Measurements from ENCODE around the gene INHBE. TPM values are rescaled to one million over a fixed set of nuclear protein-coding genes. Genes with fewer than 3 reads are reported as not detected.
A peak's percentile ranks its signal among the peaks of the same experiment; 100 is the strongest.
"Not testable (repeated sequence)": the region's sequence is repeated elsewhere in the genome, so short reads cannot be mapped to it uniquely, and the experiment has no call there.

The INHBE gene
- total RNA-seq, 1 donor from 2014 or later = 0.07 TPM

GRCh38 chr12:57430931-57431566, 24.1 kb upstream of the INHBE start, which contains the start of gene R3HDM2:
Gene R3HDM2, minus strand, starts transcription at chr12:57431043. Its CDS starts 120,615 bp downstream, at chr12:57310428.
- intact Hi-C loops (cut with micrococcal nuclease) = loop anchor here (1.0 kb wide), 4 partner anchors 22 to 192 kb away; partner anchors contain the start of gene GLI1
- no peaks in the 10 kb centered on the region for H3K9me3 Mint-ChIP-seq
- peak within 1 kb of the TSS; percentile 99 for H3K4me3 Mint-ChIP-seq
- H3K27me3 Mint-ChIP-seq = no peaks in the 10 kb centered on the region
- peaks cover 33% of the 10 kb centered on the region for H3K4me1 Mint-ChIP-seq
- DNase-seq = peak; percentile 98
- H3K36me3 Mint-ChIP-seq (ENCODE audit: low read depth) = peaks cover 5% of the 10 kb centered on the region
- H3K27ac Mint-ChIP-seq = peak within 1 kb of the TSS; percentile 99

- no peak for DNase-seq
- peaks cover 2% of the 10 kb centered on the region for H3K36me3 Mint-ChIP-seq (ENCODE audit: low read depth)
- H3K9me3 Mint-ChIP-seq = no peaks in the 10 kb centered on the region
- H3K4me3 Mint-ChIP-seq = peak overlapping the region; percentile 87
- no peaks in the 10 kb centered on the region for H3K27me3 Mint-ChIP-seq
- H3K4me1 Mint-ChIP-seq = peaks cover 30% of the 10 kb centered on the region
- intact Hi-C loops (cut with micrococcal nuclease) = loop anchor here (1.0 kb wide), 3 partner anchors 22 to 192 kb away; partner anchors contain the start of gene GLI1
- H3K27ac Mint-ChIP-seq = peak overlapping the region; percentile 96
These were observed 23.4 kb upstream of the INHBE start for GRCh38 chr12:57431654-57432188.

- DNase-seq = no peak
- Mint-ChIP-seq H3K9me3 (no peaks in the 10 kb centered on the region), H3K27me3 (no peaks in the 10 kb centered on the region), H3K36me3 (ENCODE audit: low read depth) (no peaks in the 10 kb centered on the region), H3K27ac (no peak overlapping the region), H3K4me1 (peaks cover 27% of the 10 kb centered on the region), H3K4me3 (no peak overlapping the region)
- intact Hi-C loops (cut with micrococcal nuclease) = no loop called here
These were observed 21.7 kb upstream of the INHBE start for GRCh38 chr12:57433370-57433769.

GRCh38 chr12:57434517-57435223, 20.4 kb upstream of the INHBE start, which contains the start of gene INHBC:
Gene INHBC, plus strand, starts transcription at chr12:57434784. Its CDS starts 103 bp downstream, at chr12:57434887.
- Mint-ChIP-seq H3K36me3 (ENCODE audit: low read depth) (no peaks in the 10 kb centered on the region), H3K9me3 (no peaks in the 10 kb centered on the region), H3K27me3 (peaks cover 7% of the 10 kb centered on the region), H3K27ac (peak within 1 kb of the TSS; percentile 59), H3K4me1 (peaks cover 21% of the 10 kb centered on the region), H3K4me3 (no peak within 1 kb of the TSS)
- intact Hi-C loops (cut with micrococcal nuclease) = no loop called here
- DNase-seq = no peak

GRCh38 chr12:57435293-57435692, 19.8 kb upstream of the INHBE start:
- H3K4me1 Mint-ChIP-seq = peaks cover 16% of the 10 kb centered on the region
- intact Hi-C loops (cut with micrococcal nuclease) = no loop called here
- no peaks in the 10 kb centered on the region for H3K9me3 Mint-ChIP-seq
- no peaks in the 10 kb centered on the region for H3K36me3 Mint-ChIP-seq (ENCODE audit: low read depth)
- H3K4me3 Mint-ChIP-seq = no peak overlapping the region
- peaks cover 10% of the 10 kb centered on the region for H3K27me3 Mint-ChIP-seq
- DNase-seq = no peak
- peak overlapping the region; percentile 59 for H3K27ac Mint-ChIP-seq

GRCh38 chr12:57438400-57438799, 16.7 kb upstream of the INHBE start:
- no peak for DNase-seq
- H3K36me3 Mint-ChIP-seq (ENCODE audit: low read depth) = peaks cover 2% of the 10 kb centered on the region
- H3K27ac Mint-ChIP-seq = no peak overlapping the region
- peaks cover 14% of the 10 kb centered on the region for H3K27me3 Mint-ChIP-seq
- H3K9me3 Mint-ChIP-seq = peaks cover 11% of the 10 kb centered on the region
- H3K4me3 Mint-ChIP-seq = no peak overlapping the region
- peaks cover 4% of the 10 kb centered on the region for H3K4me1 Mint-ChIP-seq
- intact Hi-C loops (cut with micrococcal nuclease) = no loop called here

- intact Hi-C loops (cut with micrococcal nuclease) = no loop called here
- H3K4me1 Mint-ChIP-seq = peaks cover 4% of the 10 kb centered on the region
- H3K4me3 Mint-ChIP-seq = no peak overlapping the region
- H3K36me3 Mint-ChIP-seq (ENCODE audit: low read depth) = peaks cover 2% of the 10 kb centered on the region
- no peak for DNase-seq
- peaks cover 14% of the 10 kb centered on the region for H3K27me3 Mint-ChIP-seq
- H3K27ac Mint-ChIP-seq = no peak overlapping the region
- peaks cover 11% of the 10 kb centered on the region for H3K9me3 Mint-ChIP-seq
These were observed 15.3 kb upstream of the INHBE start for GRCh38 chr12:57439762-57440266.

GRCh38 chr12:57441393-57441792, 13.7 kb upstream of the INHBE start:
- H3K27ac Mint-ChIP-seq; H3K4me1 Mint-ChIP-seq; H3K36me3 Mint-ChIP-seq (ENCODE audit: low read depth); H3K4me3 Mint-ChIP-seq; intact Hi-C loops (cut with micrococcal nuclease); DNase-seq: not testable (repeated sequence)
- Mint-ChIP-seq H3K9me3 (peaks cover 11% of the 10 kb centered on the region), H3K27me3 (peaks cover 14% of the 10 kb centered on the region)

- no peaks in the 10 kb centered on the region for H3K4me1 Mint-ChIP-seq
- DNase-seq = no peak
- peaks cover 2% of the 10 kb centered on the region for H3K36me3 Mint-ChIP-seq (ENCODE audit: low read depth)
- peaks cover 11% of the 10 kb centered on the region for H3K9me3 Mint-ChIP-seq
- peaks cover 14% of the 10 kb centered on the region for H3K27me3 Mint-ChIP-seq
- no peak overlapping the region for H3K4me3 Mint-ChIP-seq
- H3K27ac Mint-ChIP-seq = no peak overlapping the region
- intact Hi-C loops (cut with micrococcal nuclease) = no loop called here
These were observed 13.2 kb upstream of the INHBE start for GRCh38 chr12:57441846-57442427.

GRCh38 chr12:57444337-57444736, 10.8 kb upstream of the INHBE start:
- H3K27ac Mint-ChIP-seq; DNase-seq; intact Hi-C loops (cut with micrococcal nuclease); H3K4me1 Mint-ChIP-seq; H3K4me3 Mint-ChIP-seq; H3K36me3 Mint-ChIP-seq (ENCODE audit: low read depth): not testable (repeated sequence)
- H3K9me3 Mint-ChIP-seq = peaks cover 11% of the 10 kb centered on the region
- peaks cover 11% of the 10 kb centered on the region for H3K27me3 Mint-ChIP-seq

- H3K4me3 Mint-ChIP-seq = no peak overlapping the region
- H3K4me1 Mint-ChIP-seq = no peaks in the 10 kb centered on the region
- no peak for DNase-seq
- intact Hi-C loops (cut with micrococcal nuclease) = no loop called here
- H3K27ac Mint-ChIP-seq = no peak overlapping the region
- H3K27me3 Mint-ChIP-seq = peaks cover 7% of the 10 kb centered on the region
- peaks cover 2% of the 10 kb centered on the region for H3K36me3 Mint-ChIP-seq (ENCODE audit: low read depth)
- H3K9me3 Mint-ChIP-seq = peaks cover 11% of the 10 kb centered on the region
These were observed 10.4 kb upstream of the INHBE start for GRCh38 chr12:57444744-57445143.

GRCh38 chr12:57446292-57446960, 8.7 kb upstream of the INHBE start:
- Mint-ChIP-seq H3K27me3 (no peaks in the 10 kb centered on the region), H3K36me3 (ENCODE audit: low read depth) (no peaks in the 10 kb centered on the region), H3K27ac (no peak overlapping the region), H3K9me3 (peaks cover 7% of the 10 kb centered on the region), H3K4me3 (no peak overlapping the region), H3K4me1 (no peaks in the 10 kb centered on the region)
- no peak for DNase-seq
- intact Hi-C loops (cut with micrococcal nuclease) = no loop called here

GRCh38 chr12:57448669-57449068, 6.4 kb upstream of the INHBE start:
- DNase-seq = no peak

More at GRCh38 chr12:57448669-57449068, 6.4 kb upstream of the INHBE start:
- Mint-ChIP-seq H3K36me3 (ENCODE audit: low read depth) (no peaks in the 10 kb centered on the region), H3K27me3 (no peaks in the 10 kb centered on the region), H3K9me3 (no peaks in the 10 kb centered on the region), H3K27ac (no peak overlapping the region), H3K4me3 (no peak overlapping the region), H3K4me1 (peaks cover 5% of the 10 kb centered on the region)
- intact Hi-C loops (cut with micrococcal nuclease) = no loop called here
